ENCODE data around the gene GSTA3. TPM values are rescaled to one million over a fixed set of nuclear protein-coding genes. Genes with fewer than 3 reads are reported as not detected.
A peak's percentile ranks its signal among the peaks of the same experiment; 100 is the strongest.
"Not testable (repeated sequence)": the region's sequence is repeated elsewhere in the genome, so short reads cannot be mapped to it uniquely, and the experiment has no call there.

The GSTA3 gene
- total RNA-seq, 1 donor from 2014 or later, result not detected

GRCh38 chr6:52953911-52954839 lies 44.7 kb upstream of the GSTA3 start:
- Histone ChIP-seq H3F3A (ENCODE audit: low read depth) (no peaks in the 10 kb centered on the region), H3K27ac (no peak overlapping the region), H3K36me3 (no peaks in the 10 kb centered on the region), H3K4me3 (no peak overlapping the region), H3K79me2 (ENCODE audit: low read depth) (no peaks in the 10 kb centered on the region), H3K9me3 (ENCODE audit: low read depth) (no peaks in the 10 kb centered on the region), H3K9ac (no peak overlapping the region), H3K27me3 (no peaks in the 10 kb centered on the region), H2AFZ (replicated peaks) (no peak overlapping the region), H3K4me2 (no peak overlapping the region), H4K20me1 (ENCODE audit: low read depth) (no peaks in the 10 kb centered on the region), H3K4me1 (no peaks in the 10 kb centered on the region)
- no peak for DNase-seq (ENCODE audit: low spot score)
- H3K27me3 Mint-ChIP-seq (ENCODE audit: insufficient read depth, low read depth), result no peaks in the 10 kb centered on the region
- no peak overlapping the region for H3K4me3 Mint-ChIP-seq
- peaks cover 2% of the 10 kb centered on the region for H3K9me3 Mint-ChIP-seq
- H3K4me1 Mint-ChIP-seq, result peaks cover 3% of the 10 kb centered on the region
- no peak overlapping the region for H3K27ac Mint-ChIP-seq
- TF ChIP-seq EZH2 (IDR thresholded peaks at IDR 0.05) (no peak), EZH2phosphoT487 (IDR thresholded peaks at IDR 0.05) (no peak)
- TF ChIP-seq, protein P1, sequence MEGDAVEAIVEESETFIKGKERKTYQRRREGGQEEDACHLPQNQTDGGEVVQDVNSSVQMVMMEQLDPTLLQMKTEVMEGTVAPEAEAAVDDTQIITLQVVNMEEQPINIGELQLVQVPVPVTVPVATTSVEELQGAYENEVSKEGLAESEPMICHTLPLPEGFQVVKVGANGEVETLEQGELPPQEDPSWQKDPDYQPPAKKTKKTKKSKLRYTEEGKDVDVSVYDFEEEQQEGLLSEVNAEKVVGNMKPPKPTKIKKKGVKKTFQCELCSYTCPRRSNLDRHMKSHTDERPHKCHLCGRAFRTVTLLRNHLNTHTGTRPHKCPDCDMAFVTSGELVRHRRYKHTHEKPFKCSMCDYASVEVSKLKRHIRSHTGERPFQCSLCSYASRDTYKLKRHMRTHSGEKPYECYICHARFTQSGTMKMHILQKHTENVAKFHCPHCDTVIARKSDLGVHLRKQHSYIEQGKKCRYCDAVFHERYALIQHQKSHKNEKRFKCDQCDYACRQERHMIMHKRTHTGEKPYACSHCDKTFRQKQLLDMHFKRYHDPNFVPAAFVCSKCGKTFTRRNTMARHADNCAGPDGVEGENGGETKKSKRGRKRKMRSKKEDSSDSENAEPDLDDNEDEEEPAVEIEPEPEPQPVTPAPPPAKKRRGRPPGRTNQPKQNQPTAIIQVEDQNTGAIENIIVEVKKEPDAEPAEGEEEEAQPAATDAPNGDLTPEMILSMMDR (IDR thresholded peaks at IDR 0.05), result no peak
- H3K36me3 Mint-ChIP-seq, result no peaks in the 10 kb centered on the region

- Histone ChIP-seq H3K4me3 (no peak overlapping the region), H3K79me2 (ENCODE audit: low read depth) (no peaks in the 10 kb centered on the region), H4K20me1 (ENCODE audit: low read depth) (no peaks in the 10 kb centered on the region), H3K36me3 (no peaks in the 10 kb centered on the region), H3K4me1 (no peaks in the 10 kb centered on the region), H3K4me2 (no peak overlapping the region), H2AFZ (replicated peaks) (peak overlapping the region; percentile 51), H3F3A (ENCODE audit: low read depth) (no peaks in the 10 kb centered on the region), H3K9me3 (ENCODE audit: low read depth) (no peaks in the 10 kb centered on the region), H3K27me3 (no peaks in the 10 kb centered on the region), H3K9ac (no peak overlapping the region), H3K27ac (no peak overlapping the region)
- Mint-ChIP-seq H3K27me3 (ENCODE audit: insufficient read depth, low read depth) (peaks cover 6% of the 10 kb centered on the region), H3K36me3 (no peaks in the 10 kb centered on the region), H3K27ac (no peak overlapping the region), H3K4me3 (no peak overlapping the region), H3K4me1 (peaks cover 8% of the 10 kb centered on the region), H3K9me3 (no peaks in the 10 kb centered on the region)
- DNase-seq (ENCODE audit: low spot score), result no peak
- TF ChIP-seq EZH2 (IDR thresholded peaks at IDR 0.05), result no peak
Measured at GRCh38 chr6:52946306-52946705, 36.8 kb upstream of the GSTA3 start.

DNA sequence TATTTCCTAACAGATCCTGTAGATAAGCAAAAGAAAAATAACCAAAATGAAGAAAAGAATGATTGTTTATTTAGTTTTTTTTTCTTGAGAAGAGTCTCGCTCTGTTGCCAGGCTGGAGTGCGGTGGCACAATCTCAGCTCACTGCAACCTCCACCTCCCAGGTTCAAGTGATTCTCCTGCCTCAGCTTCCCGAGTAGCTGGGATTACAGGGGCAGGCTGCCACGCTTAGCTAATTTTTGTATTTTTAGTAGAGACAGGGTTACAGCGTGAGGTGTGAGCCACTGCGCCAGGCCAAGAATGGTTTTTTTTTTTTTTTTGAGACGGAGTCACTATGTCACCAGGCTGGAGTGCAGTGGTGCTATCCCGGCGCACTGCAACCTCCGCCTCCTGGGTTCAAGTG lies 33.3 kb upstream of the GSTA3 start:
- H3K36me3 Mint-ChIP-seq, result not testable (repeated sequence)

DNA sequence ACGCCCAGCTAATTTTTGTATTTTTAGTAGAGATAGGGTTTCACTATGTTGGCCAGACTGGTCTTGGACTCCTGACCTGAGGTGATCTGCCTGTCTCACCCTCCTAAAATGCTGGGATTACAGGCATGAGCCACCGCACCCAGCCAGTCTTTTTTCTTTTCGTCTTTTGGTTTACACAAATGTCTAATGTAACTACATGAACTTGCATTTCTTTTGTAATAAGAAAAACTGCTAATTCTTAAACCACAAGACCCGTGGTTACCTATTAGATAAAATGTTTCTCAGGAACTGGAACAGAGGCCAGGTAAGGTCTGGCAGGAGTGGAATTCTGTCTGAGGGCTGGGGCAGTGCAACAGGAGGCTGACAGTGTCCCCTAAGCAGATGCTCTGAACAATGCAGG lies 32.7 kb upstream of the GSTA3 start:
- TF ChIP-seq EZH2phosphoT487 (IDR thresholded peaks at IDR 0.05) (no peak), EZH2 (IDR thresholded peaks at IDR 0.05) (no peak)
- TF ChIP-seq, protein P1 (IDR thresholded peaks at IDR 0.05), result no peak
- no peaks in the 10 kb centered on the region for H3K36me3 Mint-ChIP-seq
- H3K4me3 Mint-ChIP-seq, result no peak overlapping the region
- Histone ChIP-seq H3K9me3 (ENCODE audit: low read depth) (no peaks in the 10 kb centered on the region), H4K20me1 (ENCODE audit: low read depth) (no peaks in the 10 kb centered on the region), H3K4me3 (no peak overlapping the region), H3K36me3 (no peaks in the 10 kb centered on the region), H3K27ac (no peak overlapping the region), H2AFZ (replicated peaks) (no peak overlapping the region), H3K4me2 (no peak overlapping the region), H3K9ac (no peak overlapping the region), H3F3A (ENCODE audit: low read depth) (no peaks in the 10 kb centered on the region), H3K27me3 (no peaks in the 10 kb centered on the region), H3K4me1 (no peaks in the 10 kb centered on the region), H3K79me2 (ENCODE audit: low read depth) (no peaks in the 10 kb centered on the region)
- peaks cover 3% of the 10 kb centered on the region for H3K27me3 Mint-ChIP-seq (ENCODE audit: insufficient read depth, low read depth)
- peaks cover 8% of the 10 kb centered on the region for H3K4me1 Mint-ChIP-seq
- DNase-seq (ENCODE audit: low spot score), result no peak
- no peak overlapping the region for H3K27ac Mint-ChIP-seq
- no peaks in the 10 kb centered on the region for H3K9me3 Mint-ChIP-seq

More for the DNA sequence above, 33.3 kb upstream of the GSTA3 start:
- H3K9me3 ChIP-seq (ENCODE audit: low read depth); H3K9me3 Mint-ChIP-seq; H3K4me3 Mint-ChIP-seq; H3K9ac ChIP-seq; H3K4me2 ChIP-seq; H3K36me3 ChIP-seq; H2AFZ ChIP-seq (replicated peaks); H3K4me1 Mint-ChIP-seq; H3K4me3 ChIP-seq; H3K4me1 ChIP-seq; DNase-seq (ENCODE audit: low spot score); H3K79me2 ChIP-seq (ENCODE audit: low read depth); H3F3A ChIP-seq (ENCODE audit: low read depth); H3K27me3 ChIP-seq; H3K27me3 Mint-ChIP-seq (ENCODE audit: insufficient read depth, low read depth); H3K27ac ChIP-seq; H4K20me1 ChIP-seq (ENCODE audit: low read depth); H3K27ac Mint-ChIP-seq: not testable (repeated sequence)

Data from neural progenitor cell (in vitro differentiated cells).